ENCODE data around the gene KLHL40.

DNA sequence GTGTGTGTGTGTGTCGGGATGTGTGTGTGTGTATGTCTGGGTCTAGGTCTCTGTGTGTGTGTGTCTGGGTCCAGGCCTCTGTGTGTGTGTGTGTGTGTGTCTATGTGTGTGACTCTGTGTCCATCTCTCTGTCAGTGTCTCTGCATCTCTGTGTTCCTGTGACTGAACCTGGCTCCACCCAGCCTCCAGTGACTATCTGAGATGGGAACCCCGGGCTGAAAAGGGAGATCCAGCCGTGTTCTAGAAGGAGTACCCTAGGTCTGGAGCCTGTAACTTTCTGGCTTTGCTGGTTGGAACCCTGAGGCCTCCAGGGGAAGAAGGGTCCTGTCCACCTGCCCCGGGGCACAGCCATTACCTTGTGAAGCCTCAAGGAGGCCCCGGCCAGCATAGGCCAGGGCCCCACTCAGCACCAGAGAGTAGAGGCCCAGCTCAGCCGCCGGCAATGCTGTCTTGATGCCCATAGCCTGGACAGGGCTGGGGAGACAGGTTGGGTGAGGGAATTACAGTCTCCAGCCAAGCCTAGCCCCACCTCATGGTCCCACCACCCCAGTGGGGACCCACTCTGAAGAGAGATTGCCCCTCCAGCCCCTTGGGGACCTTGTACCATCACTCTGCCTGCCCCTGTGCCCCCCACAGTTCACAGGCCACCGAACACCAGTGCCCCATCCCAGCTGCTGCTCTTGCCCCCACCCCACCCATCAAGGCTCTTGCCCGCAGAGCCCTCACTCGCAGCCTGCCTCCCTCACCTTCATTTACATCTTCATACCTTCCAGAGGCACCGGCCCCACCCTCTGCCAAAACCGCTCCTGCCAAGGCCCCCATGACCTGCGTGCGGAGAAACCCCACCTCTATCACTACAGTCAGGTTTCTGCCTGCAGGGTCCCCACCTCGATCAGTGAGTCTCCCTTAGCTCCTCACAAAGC lies 15.3 kb downstream of the KLHL40 start:
- TF ChIP-seq, protein P1, sequence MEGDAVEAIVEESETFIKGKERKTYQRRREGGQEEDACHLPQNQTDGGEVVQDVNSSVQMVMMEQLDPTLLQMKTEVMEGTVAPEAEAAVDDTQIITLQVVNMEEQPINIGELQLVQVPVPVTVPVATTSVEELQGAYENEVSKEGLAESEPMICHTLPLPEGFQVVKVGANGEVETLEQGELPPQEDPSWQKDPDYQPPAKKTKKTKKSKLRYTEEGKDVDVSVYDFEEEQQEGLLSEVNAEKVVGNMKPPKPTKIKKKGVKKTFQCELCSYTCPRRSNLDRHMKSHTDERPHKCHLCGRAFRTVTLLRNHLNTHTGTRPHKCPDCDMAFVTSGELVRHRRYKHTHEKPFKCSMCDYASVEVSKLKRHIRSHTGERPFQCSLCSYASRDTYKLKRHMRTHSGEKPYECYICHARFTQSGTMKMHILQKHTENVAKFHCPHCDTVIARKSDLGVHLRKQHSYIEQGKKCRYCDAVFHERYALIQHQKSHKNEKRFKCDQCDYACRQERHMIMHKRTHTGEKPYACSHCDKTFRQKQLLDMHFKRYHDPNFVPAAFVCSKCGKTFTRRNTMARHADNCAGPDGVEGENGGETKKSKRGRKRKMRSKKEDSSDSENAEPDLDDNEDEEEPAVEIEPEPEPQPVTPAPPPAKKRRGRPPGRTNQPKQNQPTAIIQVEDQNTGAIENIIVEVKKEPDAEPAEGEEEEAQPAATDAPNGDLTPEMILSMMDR (conservative IDR thresholded peaks at IDR 0.05; ENCODE audit: low read length): no peak
- TF ChIP-seq EZH2phosphoT487 (IDR thresholded peaks at IDR 0.05; ENCODE audit: borderline replicate concordance, low read depth, low read length): no peak

Measured in OCI-LY7 (cell line).